MM.1S (cell line): ENCODE results near the gene CPNE2.

ENCODE experiments used
- EZH2 ChIP-seq: fragments of 300-600 bp; sonication (generic); optimal IDR thresholded peaks from 2 replicates; pipeline ENCODE3; 2017; ENCODE audit warnings: low read depth, mild to moderate bottlenecking, antibody characterized with exemption, low read length, mixed read lengths
- EZH2phosphoT487 ChIP-seq: fragments of 300-600 bp; sonication (generic); IDR thresholded peaks from 2 replicates; pipeline ENCODE4 v1.6.1; 2018; ENCODE audit warnings: antibody characterized with exemption, low read length
- TF ChIP-seq, protein P1 (sequence below): fragments of 300-600 bp; sonication (generic); IDR thresholded peaks from 2 replicates; pipeline ENCODE4 v1.5.1; 2016; ENCODE audit warnings: antibody characterized with exemption, low read length, mixed read lengths

GRCh38 chr16:57077714-57078113 is 14.7 kb upstream of the CPNE2 start:
- TF ChIP-seq, protein P1, sequence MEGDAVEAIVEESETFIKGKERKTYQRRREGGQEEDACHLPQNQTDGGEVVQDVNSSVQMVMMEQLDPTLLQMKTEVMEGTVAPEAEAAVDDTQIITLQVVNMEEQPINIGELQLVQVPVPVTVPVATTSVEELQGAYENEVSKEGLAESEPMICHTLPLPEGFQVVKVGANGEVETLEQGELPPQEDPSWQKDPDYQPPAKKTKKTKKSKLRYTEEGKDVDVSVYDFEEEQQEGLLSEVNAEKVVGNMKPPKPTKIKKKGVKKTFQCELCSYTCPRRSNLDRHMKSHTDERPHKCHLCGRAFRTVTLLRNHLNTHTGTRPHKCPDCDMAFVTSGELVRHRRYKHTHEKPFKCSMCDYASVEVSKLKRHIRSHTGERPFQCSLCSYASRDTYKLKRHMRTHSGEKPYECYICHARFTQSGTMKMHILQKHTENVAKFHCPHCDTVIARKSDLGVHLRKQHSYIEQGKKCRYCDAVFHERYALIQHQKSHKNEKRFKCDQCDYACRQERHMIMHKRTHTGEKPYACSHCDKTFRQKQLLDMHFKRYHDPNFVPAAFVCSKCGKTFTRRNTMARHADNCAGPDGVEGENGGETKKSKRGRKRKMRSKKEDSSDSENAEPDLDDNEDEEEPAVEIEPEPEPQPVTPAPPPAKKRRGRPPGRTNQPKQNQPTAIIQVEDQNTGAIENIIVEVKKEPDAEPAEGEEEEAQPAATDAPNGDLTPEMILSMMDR = no peak
- TF ChIP-seq EZH2 = no peak
- no peak for TF ChIP-seq EZH2phosphoT487
